Hematopoietic multipotent progenitor cell treated with erythropoietin and hydrocortisone succinate and interleukin-3 and kit ligand, for 17 days (in vitro differentiated cells): ENCODE data around the gene PDE4D.
"Not testable (repeated sequence)": the region's sequence is repeated elsewhere in the genome, so short reads cannot be mapped to it uniquely, and the experiment has no call there.

Experiments used
- DNase-seq: peaks from one replicate; pipeline ENCODE4 v3.0.0-alpha.2; 2015; ENCODE audit warnings: low spot score

PDE4D gene

GRCh38 chr5:59325070-59325469 lies 568.5 kb downstream of the PDE4D start:
- DNase-seq = no peak

- DNase-seq = no peak
Measured at GRCh38 chr5:59322894-59323293, 570.6 kb downstream of the PDE4D start.

GRCh38 chr5:59322058-59322457 lies 571.5 kb downstream of the PDE4D start:
- DNase-seq = no peak

DNA sequence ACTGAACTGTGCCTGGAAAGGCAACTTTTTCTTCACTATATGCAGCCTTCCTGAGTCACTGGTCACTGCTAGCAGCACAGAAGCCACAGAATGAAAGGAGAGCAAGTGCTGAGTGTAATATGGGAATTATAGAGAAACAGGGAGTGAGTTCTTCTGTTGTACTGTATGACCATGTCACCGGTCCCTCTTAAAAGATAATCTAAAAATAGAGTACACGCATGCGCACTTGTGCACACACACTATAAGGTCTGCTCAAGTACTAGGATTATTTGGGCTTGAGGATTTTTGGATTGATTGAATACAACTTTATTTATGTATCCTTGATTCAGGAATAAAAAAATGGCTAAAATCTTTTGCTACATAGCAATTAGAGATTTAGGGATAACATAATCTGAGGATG lies 571.9 kb downstream of the PDE4D start:
- DNase-seq = no peak

GRCh38 chr5:59320420-59320819 lies 573.1 kb downstream of the PDE4D start:
- no peak for DNase-seq

GRCh38 chr5:59319250-59319649 lies 574.3 kb downstream of the PDE4D start:
- no peak for DNase-seq

- no peak for DNase-seq
Measured at GRCh38 chr5:59317774-59318205, 575.7 kb downstream of the PDE4D start.

DNA sequence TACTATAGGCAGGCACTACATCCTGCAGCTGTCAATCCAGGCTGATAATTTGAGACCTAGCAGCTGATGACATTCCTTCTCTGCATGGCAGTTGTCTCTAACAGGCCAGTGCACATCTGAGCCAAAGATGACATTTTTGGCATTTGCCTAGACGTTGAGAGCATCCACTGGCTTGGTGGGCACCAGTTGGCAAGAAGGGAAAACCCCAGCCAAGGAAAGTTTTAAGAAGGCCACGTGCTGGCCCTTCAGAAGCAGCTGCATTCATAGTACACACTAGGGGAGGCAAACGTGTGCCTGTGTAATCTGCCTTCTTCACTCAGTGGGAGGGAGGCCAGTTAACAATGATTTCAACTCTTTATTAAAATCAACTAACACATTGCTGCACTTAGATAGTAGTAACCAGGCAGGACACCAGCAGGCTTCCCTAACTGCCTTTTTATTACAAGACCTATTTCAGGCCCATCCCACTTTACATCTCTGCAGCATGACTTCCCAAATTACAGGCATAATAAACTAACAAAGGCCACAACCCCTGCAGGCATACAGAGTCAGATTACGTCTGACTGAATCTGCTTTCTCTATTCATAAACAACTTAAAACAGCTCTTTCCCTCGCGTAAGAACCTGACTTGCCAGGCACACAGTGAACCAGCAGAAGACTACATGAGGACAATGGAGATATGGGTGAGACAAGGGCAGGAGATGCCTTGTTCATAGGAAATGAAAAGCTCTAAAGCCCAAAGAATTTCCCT lies 576.3 kb downstream of the PDE4D start:
- DNase-seq = no peak

- no peak for DNase-seq
Measured at GRCh38 chr5:59312223-59312622, 581.3 kb downstream of the PDE4D start.

DNA sequence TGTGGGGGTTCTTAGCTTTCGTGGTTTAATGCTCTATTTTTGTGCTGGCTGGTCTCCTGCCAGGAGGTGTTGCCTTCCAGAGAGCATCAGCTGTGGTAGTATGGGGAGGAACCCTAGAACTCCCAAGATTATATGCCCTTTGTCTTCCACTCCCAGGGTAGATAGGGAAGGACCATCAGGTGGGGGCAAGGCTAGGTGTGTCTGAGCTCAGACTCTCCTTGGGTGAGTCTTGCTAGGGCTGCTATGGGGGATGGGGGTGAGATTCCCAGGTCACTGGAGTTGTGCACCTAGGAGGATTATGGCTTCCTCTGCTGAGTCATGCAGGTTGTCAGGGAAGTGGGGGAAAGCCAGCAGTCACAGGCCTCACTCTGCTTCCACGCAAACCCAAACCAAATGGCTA lies 584.8 kb downstream of the PDE4D start:
- DNase-seq = not testable (repeated sequence)

GRCh38 chr5:59303289-59303716 lies 590.2 kb downstream of the PDE4D start:
- not testable (repeated sequence) for DNase-seq

DNA sequence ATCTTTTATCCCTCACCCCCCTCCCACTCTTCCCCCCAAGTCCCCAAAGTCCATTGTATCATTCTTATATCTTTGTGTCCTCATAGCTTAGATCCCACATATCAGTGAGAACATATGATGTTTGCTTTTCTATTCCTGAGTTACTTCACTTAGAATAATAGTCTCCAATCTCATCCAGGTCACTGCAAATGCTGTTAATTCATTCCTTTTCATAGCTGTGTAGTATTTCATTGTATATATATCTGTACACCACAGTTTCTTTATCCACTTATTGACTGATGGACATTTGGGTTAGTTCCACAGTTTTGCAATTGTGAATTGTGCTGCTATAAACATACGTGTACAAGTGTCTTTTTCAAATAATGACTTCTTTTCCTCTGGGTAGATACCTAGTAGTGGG lies 591.0 kb downstream of the PDE4D start:
- DNase-seq = not testable (repeated sequence)

DNA sequence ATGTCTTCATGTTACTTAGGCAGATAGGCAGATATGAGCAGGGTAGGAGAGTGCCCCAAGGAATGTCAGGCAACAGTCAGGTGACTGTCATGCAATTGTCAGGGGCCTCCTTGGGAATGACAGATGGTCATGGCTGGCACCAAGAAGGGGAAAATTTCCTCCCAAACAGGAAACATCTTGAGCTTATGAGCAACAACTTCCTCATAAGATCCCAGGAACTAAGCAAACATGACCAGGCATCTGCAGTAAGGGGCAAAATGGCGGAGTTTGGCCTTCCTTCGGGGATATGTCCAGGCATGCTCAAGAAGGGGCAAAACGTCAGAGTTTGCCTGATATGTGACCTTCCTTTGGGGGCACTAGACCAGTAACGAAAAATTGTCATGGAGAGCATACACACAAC lies 591.8 kb downstream of the PDE4D start:
- no peak for DNase-seq

DNA sequence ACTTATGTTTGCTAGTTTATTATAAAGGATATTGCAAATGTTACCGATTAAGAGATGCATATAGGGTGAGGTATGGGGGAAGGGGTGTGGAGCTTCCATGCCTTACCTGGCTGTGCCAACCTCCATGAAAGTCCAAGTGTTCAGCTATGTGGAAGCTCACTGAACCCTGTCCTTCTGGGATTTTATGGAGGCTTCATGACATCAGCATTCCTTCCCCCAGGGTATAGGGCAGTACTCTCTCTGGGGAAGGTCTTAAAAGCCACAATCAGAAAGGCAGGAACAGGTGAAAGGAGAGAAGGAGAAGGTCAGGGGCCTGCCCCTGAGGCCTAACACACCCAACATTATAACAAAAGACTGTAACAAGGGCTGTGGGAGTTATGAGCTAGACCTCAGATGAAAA lies 592.6 kb downstream of the PDE4D start:
- DNase-seq = no peak

GRCh38 chr5:59299006-59299405 lies 594.5 kb downstream of the PDE4D start:
- DNase-seq = no peak

- no peak for DNase-seq
Measured at GRCh38 chr5:59296317-59297264, 596.9 kb downstream of the PDE4D start.

DNA sequence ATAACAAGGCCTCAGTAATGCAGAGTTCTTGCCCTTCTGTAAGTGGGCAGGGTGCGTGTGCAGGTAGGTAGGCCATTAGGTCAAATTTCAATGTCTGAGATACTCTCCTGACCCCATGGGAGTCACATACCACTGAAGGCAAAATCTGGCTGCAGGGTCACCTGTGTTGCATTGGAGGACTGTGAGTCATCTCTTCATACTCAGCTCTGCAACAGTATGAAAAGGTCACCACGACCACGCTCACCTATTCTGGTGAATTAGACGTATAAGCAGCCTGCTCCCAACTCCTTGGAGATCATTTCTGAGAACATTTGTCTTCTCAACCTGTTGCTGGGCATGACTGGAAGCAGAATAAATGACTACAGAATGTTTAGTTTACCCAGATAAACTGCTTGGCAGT lies 599.8 kb downstream of the PDE4D start:
- DNase-seq = no peak

DNA sequence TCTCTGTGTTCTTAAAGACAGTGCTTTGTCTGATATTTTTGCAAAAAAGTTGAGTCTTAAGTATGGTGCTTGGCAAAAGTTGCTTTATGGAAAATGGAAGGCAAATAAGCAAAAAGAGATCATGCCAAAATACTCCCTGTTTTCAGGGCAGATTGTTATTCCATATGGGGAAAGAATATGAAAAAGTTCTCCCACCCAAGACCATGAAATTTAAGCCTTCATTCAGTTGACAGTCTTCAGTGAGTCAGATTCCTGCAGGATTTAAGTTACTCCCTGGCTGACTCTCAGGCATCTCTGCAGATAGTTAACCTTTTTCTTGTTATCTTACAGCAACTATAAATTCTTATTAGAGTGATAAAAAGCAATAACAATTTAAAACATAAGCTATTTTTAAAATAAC lies 601.6 kb downstream of the PDE4D start:
- no peak for DNase-seq

DNA sequence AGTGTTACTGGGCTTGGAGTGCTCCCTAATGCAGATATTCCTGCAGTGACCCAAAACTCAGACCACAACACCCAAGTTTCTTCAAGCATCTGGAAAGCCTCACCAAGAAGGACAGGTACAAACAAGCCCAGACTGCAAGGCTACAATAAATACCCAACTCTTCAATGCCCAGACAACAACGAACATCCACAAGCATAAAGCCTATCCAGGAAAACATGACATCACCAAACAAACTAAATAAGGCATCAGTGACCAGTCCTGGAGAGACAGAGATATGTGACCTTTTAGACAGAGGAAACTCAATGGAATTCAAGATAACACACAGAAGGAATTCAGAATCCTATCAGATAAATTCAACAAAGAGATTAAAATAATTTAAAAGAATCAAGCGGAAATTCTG lies 605.6 kb downstream of the PDE4D start:
- no peak for DNase-seq

- no peak for DNase-seq
Measured at GRCh38 chr5:59287361-59287760, 606.2 kb downstream of the PDE4D start.

- no peak for DNase-seq
Measured at GRCh38 chr5:59286510-59286909, 607.0 kb downstream of the PDE4D start.

DNA sequence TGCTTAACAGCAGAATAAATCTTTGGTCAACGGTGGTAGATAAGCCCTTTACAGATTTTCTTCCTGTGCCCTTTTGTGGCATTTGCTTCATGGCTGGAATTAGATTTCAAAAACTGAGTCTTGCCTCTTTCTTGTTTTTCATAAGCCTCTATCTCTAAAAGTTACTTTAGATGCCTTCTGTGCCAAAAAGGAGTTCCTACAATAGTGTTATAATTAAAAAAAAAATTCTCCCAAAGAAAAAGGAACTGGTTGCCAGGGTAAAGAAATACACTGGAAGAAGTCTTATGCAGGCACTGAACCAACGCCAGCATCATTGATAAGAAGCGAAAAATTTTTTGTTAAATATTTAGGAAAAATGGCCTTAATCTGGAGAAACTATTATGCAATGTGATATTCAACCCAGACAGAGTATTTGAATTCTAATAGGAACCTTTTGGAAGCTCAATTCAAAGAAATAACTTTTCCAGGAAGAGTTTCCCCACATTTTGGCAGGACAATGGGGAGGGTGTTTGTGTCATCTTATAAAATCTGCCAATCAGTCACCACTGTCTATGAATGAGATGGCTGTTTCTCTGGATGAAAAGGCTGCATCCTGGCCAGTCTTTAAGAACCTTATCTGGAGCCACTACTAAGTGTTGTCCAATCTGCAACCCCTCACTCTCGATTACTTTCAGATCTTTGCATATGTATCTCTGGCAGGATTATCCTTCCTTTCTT lies 608.1 kb downstream of the PDE4D start:
- DNase-seq = no peak
